HG03045 (cell line): ENCODE results near the gene LARP1.
"Not testable (repeated sequence)": the region's sequence is repeated elsewhere in the genome, so short reads cannot be mapped to it uniquely, and the experiment has no call there.

Experiments used
- ATAC-seq: cut with Tn5 transposase; IDR thresholded peaks from one replicate; pipeline ENCODE4 v1.9.1; 2021; ENCODE audit warnings: mild to moderate bottlenecking, moderate library complexity; ENCODE audit not compliant: unreplicated experiment

The LARP1 gene

DNA sequence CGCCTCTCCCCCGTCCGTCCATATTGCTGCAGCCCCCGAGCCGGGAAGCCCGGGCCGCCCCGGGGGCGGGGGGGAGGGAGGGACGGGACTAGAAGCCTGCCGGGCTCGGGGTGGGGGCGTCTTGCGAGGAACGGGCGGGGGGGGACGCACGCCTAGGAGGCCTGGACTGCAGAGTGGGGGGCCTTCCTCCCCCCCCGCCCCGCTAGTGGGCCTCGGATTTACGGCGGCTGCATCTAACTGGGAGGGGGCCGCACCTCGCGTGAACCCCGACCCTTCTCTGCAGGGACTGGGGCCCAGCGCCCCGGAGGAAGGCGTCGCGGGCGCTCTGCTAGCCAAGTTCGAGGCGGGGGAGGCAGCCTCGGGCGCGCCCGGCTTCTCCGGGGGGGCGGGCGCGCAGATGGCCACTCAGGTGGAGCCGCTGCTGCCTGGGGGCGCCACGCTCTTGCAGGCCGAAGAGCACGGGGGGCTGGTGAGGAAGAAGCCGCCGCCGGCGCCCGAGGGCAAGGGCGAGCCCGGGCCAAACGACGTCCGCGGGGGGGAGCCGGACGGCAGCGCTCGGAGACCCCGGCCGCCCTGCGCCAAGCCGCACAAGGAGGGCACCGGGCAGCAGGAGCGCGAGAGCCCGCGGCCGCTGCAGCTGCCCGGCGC is at the start of gene LARP1:
LARP1 (plus strand) TSS at position 17 of the 648 bp plus-strand sequence; CDS start at position 398, 381 bp downstream.
- ATAC-seq: peak; percentile 10

DNA sequence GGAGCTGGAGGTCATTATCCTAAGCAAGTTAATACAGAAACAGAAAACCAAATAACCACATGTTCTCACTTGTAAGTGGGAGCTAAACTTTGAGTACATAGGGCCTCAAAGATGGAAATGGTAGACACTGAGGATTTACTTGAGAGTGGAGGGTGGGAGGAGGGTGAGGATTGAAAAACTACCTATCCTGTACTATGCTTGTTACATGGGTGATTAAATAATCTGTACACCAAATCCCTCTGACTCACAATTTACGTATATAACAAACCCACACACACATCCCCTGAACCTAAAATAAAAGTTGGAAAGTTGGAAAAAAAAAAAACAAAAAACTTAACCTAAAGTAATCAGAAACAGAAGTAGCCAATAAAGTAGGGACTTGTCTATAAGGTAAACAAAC is 48.8 kb upstream of the LARP1 start:
- no peak for ATAC-seq

DNA sequence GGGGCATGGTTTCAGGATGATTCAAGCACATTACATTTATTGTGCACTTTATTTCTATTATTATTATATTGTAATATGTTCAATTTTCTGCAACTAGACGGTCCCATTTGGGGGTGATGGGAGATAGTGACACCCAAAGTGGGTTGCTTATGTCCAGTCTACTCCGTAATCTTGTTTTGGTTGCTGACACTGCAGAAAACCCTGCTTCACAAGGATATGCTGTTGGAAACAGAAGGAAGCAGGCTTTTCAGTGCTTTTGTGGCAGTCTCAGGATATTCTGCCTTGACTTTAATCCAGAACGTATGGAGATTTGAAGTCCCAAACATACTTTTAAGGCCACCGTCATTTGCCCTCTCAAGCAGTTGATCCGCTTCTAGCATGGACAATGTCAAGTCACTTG is 47.5 kb upstream of the LARP1 start:
- ATAC-seq: no peak

DNA sequence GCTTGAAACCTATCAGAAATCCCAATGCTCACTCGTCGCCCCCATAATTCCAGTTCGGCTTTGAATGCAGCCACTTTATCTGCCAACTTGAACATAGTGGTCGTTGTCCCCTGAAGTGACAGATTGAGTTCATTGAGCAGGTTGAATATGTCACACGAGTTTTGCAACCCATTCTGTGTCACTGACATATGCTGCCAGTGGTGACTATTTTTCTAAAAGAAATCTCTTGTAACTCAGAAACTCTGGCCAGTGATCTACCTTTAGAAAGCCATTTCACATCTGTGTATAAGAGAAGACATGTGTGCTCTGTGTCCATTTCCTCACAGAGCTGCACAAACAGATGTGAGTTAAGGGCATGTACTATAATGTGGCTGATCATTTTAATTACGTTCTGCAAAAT is 47.0 kb upstream of the LARP1 start:
- no peak for ATAC-seq

DNA sequence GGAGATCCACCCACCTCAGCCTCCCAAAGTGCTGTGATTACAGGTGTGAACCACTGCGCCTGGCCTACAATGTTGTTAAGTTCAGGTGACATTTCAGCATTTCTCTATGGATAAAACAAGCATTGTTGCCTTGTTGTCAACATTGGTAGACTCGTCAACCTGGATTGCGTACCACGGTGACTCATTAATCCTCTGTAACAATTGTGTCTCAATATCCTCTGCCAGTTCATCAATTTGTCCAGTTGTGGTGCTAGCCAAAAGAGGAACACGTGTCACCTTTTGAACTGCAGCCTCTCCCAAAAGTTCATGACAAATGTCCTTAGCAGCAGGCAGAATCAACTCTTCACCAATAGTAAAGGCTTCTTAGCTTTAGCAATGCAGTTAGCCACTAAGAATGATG is 46.3 kb upstream of the LARP1 start:
- no peak for ATAC-seq

DNA sequence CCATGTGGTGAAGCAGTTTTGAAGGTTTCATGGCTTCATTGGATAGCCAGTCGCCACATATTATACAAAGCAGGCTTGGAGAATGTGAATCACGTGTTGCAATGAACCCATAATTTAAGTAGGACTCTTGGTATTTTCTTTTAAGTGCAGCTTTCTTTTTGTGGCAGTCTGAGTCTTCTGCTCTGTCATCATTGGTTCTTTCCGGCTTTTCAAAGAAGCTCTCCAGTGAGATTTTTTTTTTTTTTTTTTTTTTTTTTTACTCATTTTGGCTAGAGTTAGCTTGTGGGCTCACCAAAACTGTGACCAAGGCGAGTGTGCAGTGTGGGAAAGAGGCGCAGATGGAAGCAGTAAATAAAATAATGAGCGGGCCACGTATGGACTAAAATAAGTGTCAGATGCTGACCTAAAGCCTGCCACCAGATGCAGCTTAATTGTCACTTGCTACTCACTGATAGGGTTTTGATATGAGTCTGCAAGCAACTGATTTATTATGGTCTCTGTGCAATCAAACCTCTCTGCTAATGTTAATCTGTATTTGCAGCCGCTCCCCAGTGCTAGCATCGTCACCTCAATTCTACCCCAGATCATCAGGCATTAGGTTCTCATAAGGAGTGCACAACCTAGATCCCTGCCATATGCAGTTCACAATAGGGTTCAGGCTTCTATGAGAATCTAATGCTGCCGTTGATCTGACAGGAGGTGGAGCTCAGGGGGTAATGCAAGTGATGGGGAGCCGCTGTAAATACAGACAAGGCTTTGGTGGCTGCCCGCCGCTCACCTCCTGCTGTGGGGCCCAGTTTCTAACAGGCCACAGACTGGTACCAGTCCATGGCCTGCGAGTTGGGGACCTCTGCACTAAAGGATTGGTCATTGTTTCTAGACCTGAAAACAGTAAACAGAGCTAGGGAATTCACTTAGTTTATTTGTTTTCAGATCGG is 45.5 kb upstream of the LARP1 start:
- ATAC-seq: no peak

DNA sequence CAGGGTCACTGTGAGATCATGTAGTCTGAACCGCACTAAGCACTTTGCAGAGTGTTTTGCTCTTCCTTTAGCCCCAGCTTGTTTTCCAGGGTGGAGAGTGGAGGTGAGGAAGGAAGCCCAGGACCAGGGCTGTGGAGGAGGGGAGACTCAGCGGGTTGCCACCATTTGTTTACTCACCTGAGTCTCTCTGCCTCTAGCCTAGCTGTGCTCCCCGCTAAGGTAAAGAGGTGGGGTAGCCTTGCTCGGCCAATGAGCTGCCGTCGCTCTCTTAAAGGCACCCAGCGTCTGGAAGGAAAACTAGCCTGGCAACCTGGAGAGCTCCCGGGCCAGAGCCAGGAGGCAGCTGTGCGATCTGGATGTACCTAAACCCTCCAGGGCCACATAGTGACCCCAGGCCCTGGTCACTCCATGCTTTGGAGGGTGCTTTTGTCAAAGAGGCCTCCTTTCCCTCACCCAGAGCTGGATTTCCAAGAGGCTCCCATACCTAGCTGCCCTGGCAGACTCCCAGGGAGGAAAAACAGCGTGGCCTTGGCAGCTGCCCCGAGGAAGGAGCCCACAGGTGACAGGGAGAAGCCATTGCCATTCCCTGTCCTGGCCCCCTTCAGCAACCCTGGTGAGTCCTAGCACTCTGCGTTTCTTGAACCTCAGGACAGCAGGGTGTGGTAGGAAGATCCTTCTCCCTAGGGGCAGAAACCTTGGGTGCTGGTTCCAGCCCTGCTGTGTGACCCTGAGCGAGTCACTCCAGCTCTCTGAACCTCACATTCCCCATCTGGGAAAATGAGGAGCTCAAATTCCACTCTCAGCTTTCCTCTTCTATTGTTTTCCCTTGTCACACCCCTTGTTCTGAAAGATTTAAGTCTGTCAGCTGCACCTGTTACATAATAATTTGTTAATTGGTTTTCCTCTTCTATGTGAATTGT is 42.4 kb upstream of the LARP1 start:
- no peak for ATAC-seq

DNA sequence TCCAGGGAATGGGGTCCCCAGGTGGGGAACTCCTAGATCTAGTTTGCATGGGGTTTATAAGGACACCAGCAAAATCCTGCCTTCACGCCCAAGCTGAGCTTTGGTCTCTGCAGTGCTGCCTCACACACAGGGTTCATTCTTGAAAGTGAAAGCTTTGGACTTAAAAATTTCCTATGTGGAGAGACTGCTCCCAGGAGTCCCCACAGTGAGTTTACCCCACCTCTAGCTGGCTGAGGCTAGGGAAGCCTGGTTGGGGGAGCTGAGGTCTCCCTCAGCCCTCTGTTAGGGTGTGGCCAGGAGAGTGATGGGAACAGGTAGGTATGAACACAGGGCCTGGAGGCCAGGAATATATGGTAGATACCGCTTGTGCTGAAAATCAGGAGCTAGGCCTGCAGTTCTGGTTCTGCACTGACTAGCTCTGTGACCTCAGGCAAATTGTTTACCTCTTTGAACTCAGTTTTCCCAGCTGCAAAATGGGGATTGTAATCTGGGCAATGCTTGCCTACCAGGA is 41.5 kb upstream of the LARP1 start:
- no peak for ATAC-seq

DNA sequence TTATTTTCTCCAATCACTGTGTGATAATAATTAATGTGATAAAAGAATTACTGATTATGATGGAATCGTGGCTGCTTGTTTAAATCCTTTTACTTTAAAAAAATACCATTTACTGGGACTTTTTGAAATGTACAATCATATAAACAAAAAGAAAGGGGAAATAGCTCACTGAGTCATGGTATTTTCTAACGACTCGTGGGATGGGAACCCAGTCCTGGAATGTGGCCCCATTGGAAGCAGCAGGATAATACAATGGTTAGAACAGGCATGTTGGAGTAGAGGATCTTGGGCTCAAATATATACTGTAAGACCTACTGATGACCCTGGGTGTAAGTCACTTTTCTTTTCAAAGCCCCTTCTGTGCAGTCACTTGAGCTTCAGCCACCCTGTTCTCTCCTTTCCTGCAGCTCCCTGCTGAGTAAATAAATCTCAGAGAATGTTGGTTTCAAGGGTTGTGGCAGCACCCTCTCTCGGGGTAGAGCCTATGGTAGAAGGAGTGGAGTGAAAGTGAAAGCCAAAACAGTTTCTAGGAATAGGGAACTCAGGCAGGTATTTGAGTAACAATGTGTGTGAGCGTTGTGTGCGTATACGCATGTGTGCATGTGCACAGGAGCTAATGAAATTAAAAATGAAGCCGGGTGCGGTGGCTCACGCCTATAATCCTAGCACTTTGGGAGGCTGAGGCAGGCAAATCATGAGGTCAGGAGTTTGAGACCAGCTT is 40.8 kb upstream of the LARP1 start:
- peak; percentile 78 for ATAC-seq

DNA sequence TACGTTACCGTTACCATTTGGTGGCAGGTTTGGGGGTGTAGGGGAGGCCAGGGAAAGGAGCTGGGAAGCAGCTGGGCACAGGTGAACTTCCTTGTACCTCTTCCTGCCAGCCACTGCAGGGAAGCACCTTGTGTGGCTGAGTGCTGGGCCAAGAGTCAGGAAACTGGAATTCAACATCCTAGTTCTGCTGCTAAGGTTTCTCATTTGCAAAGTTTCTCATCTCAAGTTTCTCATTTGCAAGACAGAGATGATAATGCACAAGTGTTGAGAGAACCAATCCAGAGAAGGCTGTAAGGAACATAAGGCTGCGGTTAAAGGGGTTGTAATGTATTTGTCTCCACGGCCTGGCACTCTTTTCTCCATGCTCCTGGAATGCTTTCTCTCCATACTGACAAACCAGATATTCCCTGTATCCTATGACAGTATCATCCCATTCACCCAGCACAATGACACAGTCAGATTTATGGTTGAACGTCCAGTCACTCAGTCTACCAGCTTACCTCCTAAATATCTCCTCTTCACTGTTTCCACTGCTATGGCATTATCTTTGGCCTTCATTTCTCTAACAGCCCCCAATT is 33.6 kb upstream of the LARP1 start:
- no peak for ATAC-seq

DNA sequence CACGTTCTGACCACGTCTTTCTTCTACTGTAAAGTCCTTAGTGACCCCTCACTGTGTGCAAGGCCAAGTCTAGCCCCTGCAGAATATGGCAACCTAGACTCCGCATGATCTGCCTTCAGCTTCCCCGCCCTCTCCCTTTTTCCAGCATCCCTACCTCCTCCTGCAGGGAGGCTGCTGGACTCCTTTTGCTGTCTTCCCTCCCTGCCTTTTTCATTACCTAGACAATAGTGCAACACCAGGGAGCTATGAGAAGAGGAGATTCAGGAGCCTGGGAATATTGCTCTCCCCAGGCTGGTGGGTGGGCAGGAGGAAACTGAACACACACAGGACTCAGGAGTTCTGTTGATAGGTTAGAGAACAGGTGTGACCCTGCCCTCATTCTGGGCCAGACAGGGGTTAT is 33.1 kb upstream of the LARP1 start:
- no peak for ATAC-seq

DNA sequence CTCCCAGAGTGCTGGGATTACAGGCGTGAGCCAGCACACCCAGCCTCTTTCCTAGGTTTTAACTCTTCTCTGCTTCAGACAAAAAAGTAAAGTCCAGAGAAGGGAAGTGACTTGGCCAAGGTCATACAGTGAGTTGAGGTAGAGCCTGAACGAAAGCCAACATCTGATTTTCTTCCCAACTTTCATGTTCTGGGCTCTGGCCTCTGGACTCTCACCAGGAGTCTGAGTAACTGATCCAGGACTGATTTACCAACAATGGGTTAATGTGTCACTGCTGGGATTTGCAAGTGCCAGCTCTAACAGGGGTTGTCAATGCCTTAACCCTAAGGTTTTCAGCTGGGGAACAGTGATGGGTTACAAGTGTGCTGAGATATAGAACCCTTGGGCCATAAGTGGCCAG is 32.2 kb upstream of the LARP1 start:
- ATAC-seq: no peak

DNA sequence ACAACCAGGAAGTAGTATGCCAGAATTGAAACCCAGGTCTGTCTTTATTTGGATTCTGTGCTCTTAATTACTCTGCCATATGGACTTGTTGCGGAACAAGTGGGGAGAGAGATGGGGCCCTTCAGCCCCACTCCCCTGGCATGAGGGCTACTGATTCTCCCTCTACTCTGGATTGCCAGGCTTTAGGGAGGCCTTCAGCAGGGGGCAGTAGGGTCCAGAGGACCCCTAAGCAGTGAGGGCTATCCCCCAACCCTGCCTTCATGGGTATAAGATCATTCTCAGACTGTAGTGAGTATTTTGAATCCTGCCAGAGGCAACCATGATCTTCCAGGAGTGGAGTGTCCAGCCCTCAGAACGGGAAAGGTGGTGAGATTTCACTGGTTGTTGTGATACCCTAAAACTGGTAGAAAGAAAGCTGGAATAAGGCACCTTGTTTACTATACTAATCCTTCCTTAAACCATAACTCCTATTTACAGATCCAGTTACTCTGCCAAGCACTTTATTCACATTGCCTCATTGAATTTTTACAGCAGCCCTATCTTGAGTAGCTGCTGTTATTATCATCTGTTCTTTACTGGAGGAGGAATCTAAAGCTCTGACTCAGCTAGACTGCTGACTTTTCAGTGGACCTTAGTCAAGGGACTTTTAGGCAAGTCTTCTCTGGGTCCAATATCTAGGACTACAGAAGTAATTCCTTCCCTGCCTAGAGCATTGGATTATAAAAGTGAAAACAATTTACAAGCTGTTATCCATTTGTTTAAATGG is 31.3 kb upstream of the LARP1 start:
- no peak for ATAC-seq

DNA sequence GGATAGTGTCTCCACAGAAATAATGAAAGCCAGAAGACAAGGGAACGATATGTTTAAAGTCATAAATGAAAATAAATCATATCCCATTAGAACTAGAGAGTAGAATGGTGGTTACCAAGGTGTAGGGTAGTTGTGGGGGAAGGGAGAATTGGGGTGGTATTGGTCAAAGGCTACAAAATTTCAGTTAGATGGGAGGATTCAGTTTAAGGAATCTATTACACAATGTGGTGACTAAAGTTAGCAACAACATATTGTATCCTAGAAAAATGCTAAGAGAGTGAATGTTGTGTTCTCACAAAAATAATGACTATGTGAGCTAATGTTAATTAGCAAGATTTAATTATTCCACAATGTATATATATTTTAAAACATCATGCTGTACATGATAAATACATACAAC is 27.8 kb upstream of the LARP1 start:
- no peak for ATAC-seq

DNA sequence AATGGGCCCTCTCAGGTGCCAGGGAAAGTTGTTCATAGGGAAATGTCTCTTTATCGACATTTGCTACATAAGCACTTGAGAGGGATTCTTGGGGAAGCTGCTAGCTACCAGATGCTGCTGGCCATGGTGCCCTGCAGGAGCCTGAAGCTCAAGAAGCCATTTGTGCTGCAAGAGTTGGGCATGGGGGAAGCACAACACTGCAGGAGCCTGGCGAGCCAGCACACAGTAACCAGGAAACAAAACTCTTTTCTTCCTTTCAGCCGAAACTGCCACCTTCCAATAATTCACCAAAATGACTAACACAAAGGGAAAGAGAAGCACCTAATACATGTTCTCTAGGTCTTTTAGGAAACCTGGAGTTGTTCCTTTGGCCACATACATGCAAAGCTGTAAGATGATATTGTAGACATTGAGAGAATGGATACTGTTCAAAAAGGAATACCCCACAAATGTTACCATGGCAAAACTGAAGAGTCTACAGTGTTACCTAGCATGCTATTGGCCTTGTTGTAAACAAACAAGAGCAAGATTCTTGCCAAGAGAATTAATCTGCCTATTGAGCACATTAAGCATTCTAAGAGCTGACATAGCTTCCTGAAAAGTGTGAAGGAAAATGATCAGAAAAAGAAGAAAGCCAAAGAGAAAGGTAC is 26.1 kb upstream of the LARP1 start:
- ATAC-seq: no peak

DNA sequence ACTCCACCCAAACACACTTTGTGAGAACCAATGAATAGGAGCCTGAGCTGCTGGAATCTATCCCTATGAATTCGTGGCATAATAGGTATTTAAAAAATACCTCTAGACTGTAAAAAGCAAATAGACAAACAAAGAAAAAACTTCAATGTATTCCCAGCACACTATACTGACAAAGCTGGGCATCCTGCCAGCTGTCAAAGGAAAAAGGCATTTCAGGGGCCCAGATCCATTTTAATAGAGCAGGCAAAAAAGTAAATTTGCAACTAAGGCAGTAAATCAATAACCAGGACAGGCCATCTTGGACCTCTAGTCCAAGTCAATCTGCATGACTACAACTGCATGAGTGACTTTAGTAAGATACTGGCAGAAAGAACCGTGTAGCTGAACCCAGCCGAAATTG is 25.6 kb upstream of the LARP1 start:
- no peak for ATAC-seq

DNA sequence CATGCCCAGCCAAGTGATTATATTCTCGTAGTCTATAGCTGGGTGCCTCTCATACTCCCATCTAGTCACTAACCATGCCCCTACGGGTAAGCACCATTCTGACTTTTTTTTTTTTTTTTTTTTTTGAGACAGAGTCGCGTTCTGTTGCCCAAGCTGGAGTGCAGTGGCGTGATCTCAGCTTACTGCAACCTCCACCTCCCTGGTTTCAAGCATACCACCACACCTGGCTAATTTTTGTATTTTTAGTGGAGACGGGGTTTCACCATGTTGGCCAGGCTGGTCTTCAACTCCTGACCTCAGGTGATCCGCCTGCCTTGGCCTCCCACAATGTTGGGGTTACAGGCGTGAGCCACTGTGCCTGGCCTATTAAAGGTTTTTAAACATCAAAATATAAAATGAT is 24.4 kb upstream of the LARP1 start:
- not testable (repeated sequence) for ATAC-seq

DNA sequence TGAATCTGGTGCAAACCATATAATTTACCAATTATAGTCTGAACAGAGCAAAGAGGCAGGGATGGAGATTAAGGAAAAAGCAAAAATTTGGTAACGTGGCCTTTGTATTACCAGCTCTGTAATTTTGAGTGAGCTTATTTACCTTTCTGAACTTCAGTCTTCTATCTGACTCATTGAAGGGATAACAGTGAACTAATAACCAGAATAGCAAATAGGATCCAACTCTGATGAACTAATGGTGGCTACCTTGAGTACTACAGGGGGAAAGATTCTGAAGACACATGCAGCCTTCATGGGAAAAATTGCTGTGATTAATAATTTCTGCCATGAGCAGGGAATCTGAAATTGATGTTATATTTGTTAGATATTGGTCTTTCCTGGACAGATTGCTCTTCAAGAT is 23.0 kb upstream of the LARP1 start:
- no peak for ATAC-seq
